SK-N-SH (cell line): ENCODE results near the gene GPR75. TPM values are rescaled to one million over a fixed set of nuclear protein-coding genes. Genes with fewer than 3 reads are reported as not detected.

Experiments
- CTCF ChIA-PET: fragments of 300-600, 350-600 bp; formaldehyde crosslinking; extraction: SDS; loops from one replicate; lab custom pipeline; 2021; lab: Yijun Ruan, JAX
- POLR2A ChIA-PET: fragments of 350-600 bp; sonication (Branson Sonifier 250); formaldehyde crosslinking; extraction: SDS; loops from one replicate; lab custom pipeline; 2020; ENCODE audit warnings: antibody characterized with exemption, inconsistent platforms; lab: Yijun Ruan, JAX
- DNase-seq: peaks from one replicate; pipeline ENCODE4 v3.0.0; 2012
- H2AFZ ChIP-seq: fragments of 200-600 bp; sonication (generic); 2 replicates; pipeline ENCODE4 v1.8.1; 2016; ENCODE audit warnings: antibody characterized with exemption, mild to moderate bottlenecking, low read depth
- H3F3A ChIP-seq: fragments of 200-600 bp; sonication (generic); replicated peaks from 2 replicates; pipeline ENCODE3; 2016; ENCODE audit warnings: antibody characterized with exemption, mild to moderate bottlenecking; ENCODE audit not compliant: insufficient read depth
- H3K27ac ChIP-seq, 2 experiments: fragments of 200-500 bp in 1 of 2; fragments of 200-600 bp in 1 of 2; sonication (Bioruptor generic) in 1 of 2; sonication (generic), shearing (Covaris generic) in 1 of 2; 2 replicates each; pipeline versions ENCODE4 v1.5.1 to v1.6.1; 2014 to 2016; ENCODE audit warnings: low read depth in 2 of 2, inconsistent platforms in 1 of 2, low read length in 1 of 2, mild to moderate bottlenecking in 1 of 2, mixed read lengths in 1 of 2
- H3K27me3 ChIP-seq: fragments of 200-600 bp; sonication (generic), shearing (Covaris generic); 2 replicates; pipeline ENCODE4 v1.6.1; 2016; ENCODE audit warnings: mixed run types; ENCODE audit not compliant: insufficient read depth
- H3K36me3 ChIP-seq, 2 experiments: fragments of 200-500 bp in 1 of 2; fragments of 200-600 bp in 1 of 2; sonication (Bioruptor generic) in 1 of 2; sonication (generic) in 1 of 2; replicated peaks in 1 of 2; 2 replicates each; pipeline versions ENCODE3 to v1.5.1; 2014 to 2016; ENCODE audit warnings: low read length in 1 of 2, mild to moderate bottlenecking in 1 of 2; ENCODE audit not compliant: insufficient read depth in 2 of 2, control insufficient read depth in 1 of 2
- H3K4me1 ChIP-seq, 2 experiments: fragments of 200-500 bp in 1 of 2; fragments of 200-600 bp in 1 of 2; sonication (Bioruptor generic) in 1 of 2; sonication (generic), shearing (Covaris generic) in 1 of 2; 2 replicates each; pipeline versions ENCODE4 v1.5.1 to v1.6.1; 2014 to 2016; ENCODE audit warnings: low read depth in 1 of 2, low read length in 1 of 2, mixed run types in 1 of 2; ENCODE audit not compliant: insufficient read depth in 2 of 2, control insufficient read depth in 1 of 2
- H3K4me2 ChIP-seq: fragments of 200-600 bp; sonication (generic), shearing (Covaris generic); 2 replicates; pipeline ENCODE4 v1.6.1; 2017; ENCODE audit warnings: mixed run types
- H3K4me3 ChIP-seq, 2 experiments: fragments of 200-500 bp in 1 of 2; fragments of 200-600 bp in 1 of 2; sonication (Bioruptor generic) in 1 of 2; sonication (generic), shearing (Covaris generic) in 1 of 2; 2 replicates each; pipeline versions ENCODE4 v1.5.1 to v1.8.1; 2014 to 2016; ENCODE audit warnings: low read depth in 2 of 2, inconsistent platforms in 1 of 2, low read length in 1 of 2, mild to moderate bottlenecking in 1 of 2, mixed read lengths in 1 of 2, moderate library complexity in 1 of 2
- H3K79me2 ChIP-seq: fragments of 200-600 bp; sonication (generic); 2 replicates; pipeline ENCODE4 v1.8.1; 2017; ENCODE audit warnings: mild to moderate bottlenecking; ENCODE audit not compliant: insufficient read depth
- H3K9ac ChIP-seq: fragments of 200-600 bp; sonication (generic); 2 replicates; pipeline ENCODE4 v1.6.1; 2017; ENCODE audit warnings: mixed run types
- H3K9me2 ChIP-seq: fragments of 200-600 bp; sonication (generic); 2 replicates; pipeline ENCODE4 v1.6.1; 2017; ENCODE audit warnings: mixed run types
- H3K9me3 ChIP-seq: fragments of 200-600 bp; sonication (generic); 2 replicates; pipeline ENCODE4 v1.6.1; 2017; ENCODE audit warnings: mixed run types, mild to moderate bottlenecking, moderate library complexity
- H4K20me1 ChIP-seq: fragments of 200-600 bp; sonication (generic); 2 replicates; pipeline ENCODE4 v1.6.1; 2017; ENCODE audit warnings: mild to moderate bottlenecking, mixed run types; ENCODE audit not compliant: insufficient read depth
- CTCF ChIP-seq: fragments of 200-600 bp; sonication (generic); IDR thresholded peaks from 2 replicates; pipeline ENCODE4 v1.6.1; 2017; ENCODE audit warnings: antibody characterized with exemption, mild to moderate bottlenecking, moderate library complexity
- ELF1 ChIP-seq: IDR thresholded peaks from 2 replicates; pipeline ENCODE4 v1.4.0; 2012
- EP300 ChIP-seq, 2 experiments: IDR thresholded peaks; 2 replicates each; pipeline versions ENCODE4 v1.4.0 to v1.6.1; 2012; ENCODE audit warnings: borderline replicate concordance in 1 of 2, low read depth in 1 of 2, low read length in 1 of 2
- FOSL2 ChIP-seq: IDR thresholded peaks from 2 replicates; pipeline ENCODE4 v1.4.0; 2012; ENCODE audit warnings: low read depth, mild to moderate bottlenecking, moderate library complexity, borderline replicate concordance
- FOXM1 ChIP-seq: IDR thresholded peaks from 2 replicates; pipeline ENCODE4 v1.4.0; 2012; ENCODE audit warnings: low read depth, mild to moderate bottlenecking
- IRF3 ChIP-seq: fragments of 150-350 bp; IDR thresholded peaks from 2 replicates; pipeline ENCODE4 v1.6.1; 2016; ENCODE audit warnings: mild to moderate bottlenecking, low read depth, low read length
- JUND ChIP-seq: IDR thresholded peaks from 2 replicates; pipeline ENCODE4 v1.4.0; 2012
- MAX ChIP-seq: IDR thresholded peaks from 2 replicates; pipeline ENCODE4 v1.4.0; 2012; ENCODE audit warnings: low read depth
- MEF2A ChIP-seq: IDR thresholded peaks from 2 replicates; pipeline ENCODE4 v1.4.0; 2012; ENCODE audit warnings: low read depth, borderline replicate concordance
- NFIC ChIP-seq: IDR thresholded peaks from 2 replicates; pipeline ENCODE4 v1.4.0; 2012; ENCODE audit warnings: borderline replicate concordance
- NRF1 ChIP-seq: IDR thresholded peaks from 2 replicates; pipeline ENCODE4 v1.6.1; 2012; ENCODE audit warnings: low read depth, mild to moderate bottlenecking, low read length
- PBX3 ChIP-seq: IDR thresholded peaks from 2 replicates; pipeline ENCODE4; 2012
- REST ChIP-seq: IDR thresholded peaks from 2 replicates; pipeline ENCODE4 v1.6.1; 2012; ENCODE audit warnings: mild to moderate bottlenecking, low read depth, low read length, moderate library complexity
- RFX5 ChIP-seq: IDR thresholded peaks from 2 replicates; pipeline ENCODE4 v1.6.1; 2012; ENCODE audit warnings: mild to moderate bottlenecking, improper control_type of control experiment, low read length
- TAF1 ChIP-seq: IDR thresholded peaks from 2 replicates; pipeline ENCODE4 v1.6.1; 2012; ENCODE audit warnings: low read depth, mild to moderate bottlenecking, low read length, moderate library complexity, borderline replicate concordance
- TCF12 ChIP-seq: IDR thresholded peaks from 2 replicates; pipeline ENCODE4 v1.4.0; 2012
- TEAD4 ChIP-seq: IDR thresholded peaks from 2 replicates; pipeline ENCODE4 v1.4.0; 2012; ENCODE audit warnings: mild to moderate bottlenecking, borderline replicate concordance; ENCODE audit not compliant: insufficient read depth
- YY1 ChIP-seq: IDR thresholded peaks from 2 replicates; pipeline ENCODE4 v1.4.0; 2012; ENCODE audit warnings: low read depth, mild to moderate bottlenecking
- ZBTB33 ChIP-seq: IDR thresholded peaks from 2 replicates; pipeline ENCODE4 v1.4.0; 2012; ENCODE audit warnings: low read depth, borderline replicate concordance
- WGBS: methylation state at CpG from one replicate; pipeline ENCODE4 v1.1.6; 2017; ENCODE audit warnings: low lambda C conversion rate; 5-methylcytosine and 5-hydroxymethylcytosine counted together
- polyA plus RNA-seq, 3 experiments: library from polyadenylated mRNA; depleted of rRNA; stranded (reverse); fragments of >200 nt; gene quantifications; 2 replicates each; pipeline ENCODE4 v1.2.3, GENCODE V29; 2012

GPR75 gene
- polyA plus RNA-seq, 1 of the 3 experiments (the other 2 are of a cell fraction): 1.8 TPM

- Histone ChIP-seq H3K4me2 (no peak overlapping the region), H3K27me3 (no peaks in the 10 kb centered on the region), H3K36me3 (peaks cover 75 to 77% of the 10 kb centered on the region in 2 experiments), H2AFZ (no peak overlapping the region), H3K4me3 (no peak overlapping the region), H4K20me1 (no peaks in the 10 kb centered on the region), H3K9me2 (no peaks in the 10 kb centered on the region), H3K9ac (no peak overlapping the region), H3K27ac (no peak overlapping the region), H3F3A (no peaks in the 10 kb centered on the region), H3K79me2 (no peaks in the 10 kb centered on the region), H3K4me1 (no peaks in the 10 kb centered on the region), H3K9me3 (no peaks in the 10 kb centered on the region)
- ChIA-PET CTCF (interaction anchor here (1.0 kb wide), 2 partner anchors 8 to 14 kb away, joined by 3 to 4 read pairs; no protein-coding TSS in a partner anchor), POLR2A (no interaction called here)
- TF ChIP-seq EP300 (IDR thresholded peaks at IDR 0.05; ENCODE audit: borderline replicate concordance in 1 of 2, low read depth in 1 of 2, low read length in 1 of 2) (no peak), TCF12 (no peak), NRF1 (no peak), NFIC (no peak), JUND (no peak)
- DNase-seq: no peak
- WGBS: 83% methylated on average over 4 of the region's 4 CpGs
Measured at GRCh38 chr2:53903011-53903410, 43.2 kb upstream of the GPR75 start.

GRCh38 chr2:53901192-53901591, 41.4 kb upstream of the GPR75 start:
- Histone ChIP-seq H3K4me2 (no peak overlapping the region), H2AFZ (no peak overlapping the region), H3K27me3 (no peaks in the 10 kb centered on the region), H3K4me1 (no peaks in the 10 kb centered on the region), H3K9me3 (no peaks in the 10 kb centered on the region), H3K79me2 (no peaks in the 10 kb centered on the region), H3K36me3 (peaks cover 68 to 83% of the 10 kb centered on the region in 2 experiments), H3K4me3 (no peak overlapping the region), H3K27ac (no peak overlapping the region), H3F3A (no peaks in the 10 kb centered on the region), H3K9ac (no peak overlapping the region), H4K20me1 (no peaks in the 10 kb centered on the region), H3K9me2 (no peaks in the 10 kb centered on the region)
- WGBS: 95% methylated on average over 3 of the region's 3 CpGs
- DNase-seq: no peak
- ChIA-PET CTCF (no interaction called here), POLR2A (no interaction called here)
- TF ChIP-seq FOXM1 (no peak), PBX3 (no peak), MEF2A (no peak), YY1 (no peak), REST (no peak), RFX5 (no peak), IRF3 (no peak), TEAD4 (no peak), CTCF (no peak), MAX (no peak), NRF1 (no peak), ZBTB33 (no peak), FOSL2 (no peak), TAF1 (no peak), ELF1 (no peak)
